CD14-positive monocyte (primary cell): ENCODE data around the gene SHISA6. TPM values are rescaled to one million over a fixed set of nuclear protein-coding genes. Genes with fewer than 3 reads are reported as not detected.

Experiments used
- DNase-seq, 3 donors: peaks; one replicate each; pipeline ENCODE4 v3.0.0-alpha.2; 2011 to 2022
- H2AFZ ChIP-seq: 2 replicates; pipeline ENCODE4 v1.6.0; 2012; ENCODE audit warnings: mild to moderate bottlenecking, low read depth, low read length, inconsistent platforms; ENCODE audit not compliant: insufficient read depth, poor library complexity, severe bottlenecking
- H3K27ac ChIP-seq, 2 donors: 1 replicate in 1 of 2; 2 replicates in 1 of 2; pipeline ENCODE4 v1.5.1; 2012 to 2013; ENCODE audit warnings: low read length in 2 of 2, control low read depth in 1 of 2, inconsistent platforms in 1 of 2, low read depth in 1 of 2, mild to moderate bottlenecking in 1 of 2
- H3K27me3 ChIP-seq, 2 donors: one replicate each; pipeline versions ENCODE4 v1.6.0 to v1.6.1; 2011 to 2013; ENCODE audit warnings: low read length in 2 of 2; ENCODE audit not compliant: control insufficient read depth in 2 of 2, insufficient read depth in 2 of 2
- H3K36me3 ChIP-seq, 2 donors: replicated peaks in 1 of 2; 1 replicate in 1 of 2; 2 replicates in 1 of 2; pipeline versions ENCODE4 v1.5.1 to v1.6.1; 2012 to 2013; ENCODE audit warnings: low read length in 2 of 2, control low read depth in 1 of 2, inconsistent platforms in 1 of 2, mild to moderate bottlenecking in 1 of 2; ENCODE audit not compliant: insufficient read depth in 2 of 2, control insufficient read depth in 1 of 2
- H3K4me1 ChIP-seq, 2 donors: 1 replicate in 1 of 2; 2 replicates in 1 of 2; pipeline versions ENCODE4 v1.5.1 to v1.6.1; 2012 to 2013; ENCODE audit warnings: low read length in 2 of 2, control low read depth in 1 of 2, inconsistent platforms in 1 of 2, mild to moderate bottlenecking in 1 of 2, moderate library complexity in 1 of 2; ENCODE audit not compliant: insufficient read depth in 2 of 2, control insufficient read depth in 1 of 2
- H3K4me2 ChIP-seq: replicated peaks from 2 replicates; pipeline ENCODE3; 2012; ENCODE audit warnings: low read length, moderate library complexity, mild to moderate bottlenecking; ENCODE audit not compliant: poor library complexity, severe bottlenecking; ENCODE audit errors: extremely low read depth
- H3K4me3 ChIP-seq, 3 experiments: fragments of 200-600 bp in 1 of 3; sonication (generic) in 1 of 3; replicated peaks in 1 of 3; 1 replicate in 2 of 3; 2 replicates in 1 of 3; pipeline ENCODE4 v1.5.1; 2011 to 2013; ENCODE audit warnings: low read length in 3 of 3, mild to moderate bottlenecking in 3 of 3, control low read depth in 2 of 3, low read depth in 2 of 3, inconsistent platforms in 1 of 3, moderate library complexity in 1 of 3
- H3K79me2 ChIP-seq: 2 replicates; pipeline ENCODE4 v1.6.0; 2012; ENCODE audit warnings: mild to moderate bottlenecking, control low read depth, inconsistent platforms, low read length, moderate library complexity; ENCODE audit not compliant: insufficient read depth
- H3K9ac ChIP-seq: 2 replicates; pipeline ENCODE4 v1.6.0; 2017; ENCODE audit warnings: low read length, mild to moderate bottlenecking; ENCODE audit not compliant: insufficient read depth, poor library complexity, severe bottlenecking
- H3K9me3 ChIP-seq, 2 donors: replicated peaks in 1 of 2; 1 replicate in 1 of 2; 2 replicates in 1 of 2; pipeline versions ENCODE4 v1.5.1 to v1.6.1; 2012 to 2013; ENCODE audit warnings: low read length in 2 of 2, control low read depth in 1 of 2; ENCODE audit not compliant: control insufficient read depth in 1 of 2, insufficient read depth in 1 of 2
- H4K20me1 ChIP-seq: 2 replicates; pipeline ENCODE4 v1.6.0; 2012; ENCODE audit warnings: mild to moderate bottlenecking, low read length, control low read depth, moderate library complexity; ENCODE audit not compliant: insufficient read depth
- H3K27ac Mint-ChIP-seq, 7 donors: one replicate each; pipeline ENCODE4 v1.8.0; 2020; ENCODE audit warnings: mild to moderate bottlenecking in 7 of 7, mixed read lengths in 7 of 7, moderate library complexity in 6 of 7, inconsistent platforms in 2 of 7
- H3K27me3 Mint-ChIP-seq, 3 donors: one replicate each; pipeline ENCODE4 v1.8.0; 2021 to 2022; ENCODE audit warnings: low read depth in 3 of 3, mild to moderate bottlenecking in 3 of 3, mixed read lengths in 3 of 3, moderate library complexity in 3 of 3, inconsistent platforms in 1 of 3
- H3K36me3 Mint-ChIP-seq, 2 donors: one replicate each; pipeline ENCODE4 v1.8.0; 2020; ENCODE audit warnings: mixed read lengths in 2 of 2, inconsistent platforms in 1 of 2, mild to moderate bottlenecking in 1 of 2
- H3K4me1 Mint-ChIP-seq: one replicate; pipeline ENCODE4 v1.8.0; 2020; ENCODE audit warnings: mild to moderate bottlenecking, mixed read lengths
- H3K4me3 Mint-ChIP-seq, 2 donors: one replicate each; pipeline ENCODE4 v1.8.0; 2020; ENCODE audit warnings: mild to moderate bottlenecking in 2 of 2, mixed read lengths in 2 of 2, moderate library complexity in 1 of 2
- H3K9me3 Mint-ChIP-seq, 7 donors: one replicate each; pipeline ENCODE4 v1.8.0; 2020 to 2022; ENCODE audit warnings: mixed read lengths in 7 of 7, mild to moderate bottlenecking in 6 of 7, moderate library complexity in 6 of 7, inconsistent platforms in 2 of 7
- CTCF ChIP-seq: fragments of 200-600 bp; IDR thresholded peaks from one replicate; pipeline ENCODE4 v1.8.0; 2022; ENCODE audit warnings: antibody characterized with exemption, mild to moderate bottlenecking
- WGBS: methylation state at CpG from one replicate; pipeline ENCODE4 v1.1.5; 2013; ENCODE audit warnings: missing lambda C conversion rate; ENCODE audit not compliant: insufficient coverage; 5-methylcytosine and 5-hydroxymethylcytosine counted together
- intact Hi-C, 2 donors: fragments of 100-400 bp; cut with micrococcal nuclease; formaldehyde crosslinking; loops; one replicate each; pipeline versions ENCODE4 v1.15.0 to v1.15.1; 2023
- polyA plus RNA-seq, 3 donors: library from polyadenylated mRNA; depleted of rRNA in 1 of 3; unstranded in 2 of 3; stranded (reverse) in 1 of 3; fragments of 300-500 nt in 2 of 3; fragments of >200 nt in 1 of 3; fragmentation: Illumina TruSeq in 2 of 3; gene quantifications; 1 replicate in 2 of 3; 2 replicates in 1 of 3; pipeline ENCODE4 v1.2.3, GENCODE V29; 2012 to 2021

Gene SHISA6
- polyA plus RNA-seq, 3 donors = not detected

GRCh38 chr17:11608396-11608795 is 367.4 kb downstream of the SHISA6 start:
- no peak overlapping the region for H3K27ac Mint-ChIP-seq
- peaks cover 0 to 21% (median 6%) of the 10 kb centered on the region in 7 donors for H3K9me3 Mint-ChIP-seq
- H3K4me3 Mint-ChIP-seq = no peak overlapping the region
- 86% methylated on average over 2 of the region's 6 CpGs for WGBS
- H3K27me3 Mint-ChIP-seq = peaks cover 1 to 3% (median 2%) of the 10 kb centered on the region in 3 donors
- peaks cover 0 to 5% of the 10 kb centered on the region in 2 donors for H3K9me3 ChIP-seq
- TF ChIP-seq CTCF = no peak
- DNase-seq = no peak
- H3K79me2 ChIP-seq = no peaks in the 10 kb centered on the region
- no peaks in the 10 kb centered on the region for H3K36me3 Mint-ChIP-seq
- intact Hi-C loops = no loop called here
- no peak overlapping the region for H3K4me3 ChIP-seq
- no peak overlapping the region for H2AFZ ChIP-seq
- no peaks in the 10 kb centered on the region for H3K36me3 ChIP-seq
- H3K4me1 Mint-ChIP-seq = no peaks in the 10 kb centered on the region
- no peaks in the 10 kb centered on the region for H4K20me1 ChIP-seq
- no peaks in the 10 kb centered on the region for H3K4me1 ChIP-seq
- H3K4me2 ChIP-seq = no peak overlapping the region
- H3K9ac ChIP-seq = no peak overlapping the region
- no peak overlapping the region for H3K27ac ChIP-seq
- no peaks in the 10 kb centered on the region for H3K27me3 ChIP-seq

- intact Hi-C loops = no loop called here
- Histone ChIP-seq H3K79me2 (no peaks in the 10 kb centered on the region), H3K4me1 (no peaks in the 10 kb centered on the region), H3K9me3 (peaks cover 0 to 4% of the 10 kb centered on the region in 2 donors), H3K9ac (no peak overlapping the region), H3K27ac (no peak overlapping the region), H3K36me3 (no peaks in the 10 kb centered on the region), H4K20me1 (no peaks in the 10 kb centered on the region), H3K27me3 (no peaks in the 10 kb centered on the region), H2AFZ (no peak overlapping the region), H3K4me2 (no peak overlapping the region), H3K4me3 (no peak overlapping the region)
- Mint-ChIP-seq H3K9me3 (peaks cover 0 to 21% (median 6%) of the 10 kb centered on the region in 7 donors), H3K27ac (no peak overlapping the region), H3K4me3 (no peak overlapping the region), H3K27me3 (peaks cover 1 to 3% (median 2%) of the 10 kb centered on the region in 3 donors), H3K4me1 (no peaks in the 10 kb centered on the region), H3K36me3 (no peaks in the 10 kb centered on the region)
- TF ChIP-seq CTCF = no peak
- WGBS = 8% methylated on average over 5 of the region's 6 CpGs
- DNase-seq = no peak
These were observed 370.1 kb downstream of the SHISA6 start for GRCh38 chr17:11610999-11611566.
